Measurements from ENCODE around the gene IL15RA. TPM values are rescaled to one million over a fixed set of nuclear protein-coding genes. Genes with fewer than 3 reads are reported as not detected.

IL15RA gene
- total and polyA plus RNA-seq, 8 donors, result 4.4 to 46.2 (median 6.8) TPM

DNA sequence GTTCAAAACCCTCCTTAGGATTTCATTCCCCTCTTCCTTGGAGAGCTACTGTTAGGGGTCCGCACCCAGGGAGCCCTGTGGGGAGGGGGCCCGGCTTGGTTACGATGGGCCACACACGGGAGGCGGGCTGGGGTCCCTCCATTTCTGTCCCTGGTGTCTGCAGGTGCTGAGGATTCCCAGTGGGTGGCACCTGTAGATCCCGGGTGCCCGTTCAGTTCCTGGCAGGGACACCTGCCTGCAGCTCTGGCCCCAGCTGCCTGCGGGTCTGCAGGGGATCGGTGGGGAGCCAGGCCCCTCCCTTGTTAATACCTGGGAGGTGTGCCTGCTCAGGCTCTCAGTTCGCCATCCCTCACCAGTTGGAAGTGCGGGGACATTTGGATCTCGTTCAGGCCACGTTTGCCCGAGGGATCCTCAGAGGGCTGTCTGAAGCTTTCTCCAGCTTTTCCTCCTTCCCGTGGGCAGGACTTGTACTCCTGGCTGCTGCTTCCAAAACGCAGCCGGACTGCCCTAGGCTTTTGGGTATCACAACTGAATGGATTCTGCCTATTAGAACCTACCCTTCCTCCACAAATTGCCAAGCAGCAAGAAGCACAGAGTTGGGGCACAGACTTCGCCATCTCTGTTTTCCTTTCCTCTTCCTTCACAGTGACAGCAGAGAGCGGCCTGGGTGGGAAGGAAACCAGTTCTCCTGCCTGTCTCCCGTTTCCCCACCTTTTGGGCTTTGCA is 22.3 kb upstream of the IL15RA start:
- H3K4me3 ChIP-seq, result no peak overlapping the region
- H3K4me1 ChIP-seq, result no peaks in the 10 kb centered on the region
- TF ChIP-seq, protein P1, sequence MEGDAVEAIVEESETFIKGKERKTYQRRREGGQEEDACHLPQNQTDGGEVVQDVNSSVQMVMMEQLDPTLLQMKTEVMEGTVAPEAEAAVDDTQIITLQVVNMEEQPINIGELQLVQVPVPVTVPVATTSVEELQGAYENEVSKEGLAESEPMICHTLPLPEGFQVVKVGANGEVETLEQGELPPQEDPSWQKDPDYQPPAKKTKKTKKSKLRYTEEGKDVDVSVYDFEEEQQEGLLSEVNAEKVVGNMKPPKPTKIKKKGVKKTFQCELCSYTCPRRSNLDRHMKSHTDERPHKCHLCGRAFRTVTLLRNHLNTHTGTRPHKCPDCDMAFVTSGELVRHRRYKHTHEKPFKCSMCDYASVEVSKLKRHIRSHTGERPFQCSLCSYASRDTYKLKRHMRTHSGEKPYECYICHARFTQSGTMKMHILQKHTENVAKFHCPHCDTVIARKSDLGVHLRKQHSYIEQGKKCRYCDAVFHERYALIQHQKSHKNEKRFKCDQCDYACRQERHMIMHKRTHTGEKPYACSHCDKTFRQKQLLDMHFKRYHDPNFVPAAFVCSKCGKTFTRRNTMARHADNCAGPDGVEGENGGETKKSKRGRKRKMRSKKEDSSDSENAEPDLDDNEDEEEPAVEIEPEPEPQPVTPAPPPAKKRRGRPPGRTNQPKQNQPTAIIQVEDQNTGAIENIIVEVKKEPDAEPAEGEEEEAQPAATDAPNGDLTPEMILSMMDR (IDR thresholded peaks at IDR 0.05), result no peak
- H3K9me3 ChIP-seq, result no peaks in the 10 kb centered on the region
- intact Hi-C loops (cut with DNase I), result no loop called here
- ATAC-seq (no peak), DNase-seq (no peak)
- H3K36me3 ChIP-seq, result no peaks in the 10 kb centered on the region
- H3K27ac ChIP-seq, result no peak overlapping the region
- peaks cover 0 to 4% of the 10 kb centered on the region in 2 donors for H3K27me3 ChIP-seq

DNA sequence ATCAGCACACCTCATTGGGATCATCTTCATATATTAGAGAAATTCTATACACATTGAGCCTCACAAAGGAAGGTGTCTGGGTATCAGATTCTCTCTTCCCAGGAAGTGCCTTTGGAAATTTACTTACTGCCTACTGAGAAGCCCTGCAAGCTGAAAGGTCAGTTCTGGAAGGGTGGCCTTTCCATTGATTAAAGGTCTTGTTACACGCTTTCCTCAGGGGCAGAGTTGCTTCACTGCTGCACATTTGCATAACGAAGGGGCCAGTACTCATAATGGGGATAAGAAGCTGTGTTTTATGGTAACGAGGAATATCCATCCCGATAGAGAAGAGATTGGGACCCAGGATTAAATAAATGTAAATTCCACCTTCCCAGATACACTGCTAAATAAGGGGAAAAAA is 19.4 kb upstream of the IL15RA start:
- peaks cover 0 to 8% of the 10 kb centered on the region in 2 donors for H3K9me3 ChIP-seq
- H3K36me3 ChIP-seq, result no peaks in the 10 kb centered on the region
- intact Hi-C loops (cut with DNase I), result no loop called here
- H3K27ac ChIP-seq, result no peak overlapping the region
- no peak overlapping the region for H3K4me3 ChIP-seq
- TF ChIP-seq, protein P1 (IDR thresholded peaks at IDR 0.05), result no peak
- no peak for ATAC-seq
- no peaks in the 10 kb centered on the region for H3K4me1 ChIP-seq
- DNase-seq, result no peak
- H3K27me3 ChIP-seq, result peaks cover 0 to 4% of the 10 kb centered on the region in 2 donors

DNA sequence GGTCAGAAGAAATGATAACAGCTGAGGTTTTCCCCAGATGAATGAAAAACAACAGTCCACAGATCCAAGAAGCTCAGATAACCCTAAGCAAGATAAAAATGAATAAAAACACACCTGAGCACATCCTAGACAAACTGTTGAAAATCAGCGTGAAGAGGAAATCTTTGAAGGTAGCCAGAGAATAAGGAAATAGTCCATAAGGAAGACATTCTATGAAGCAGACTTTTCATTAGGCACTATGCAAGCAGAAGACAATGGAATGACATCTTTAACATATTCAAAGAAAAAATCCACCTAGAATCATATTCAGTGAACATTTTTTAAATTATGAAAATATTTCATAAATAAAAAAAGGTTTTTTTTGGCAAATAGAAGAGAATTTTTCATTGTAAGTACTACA is 15.1 kb upstream of the IL15RA start:
- no peak overlapping the region for H3K27ac ChIP-seq
- peaks cover 0 to 12% of the 10 kb centered on the region in 2 donors for H3K9me3 ChIP-seq
- DNase-seq (no peak), ATAC-seq (no peak)
- TF ChIP-seq, protein P1 (IDR thresholded peaks at IDR 0.05), result no peak
- intact Hi-C loops (cut with DNase I), result no loop called here
- H3K4me1 ChIP-seq, result no peaks in the 10 kb centered on the region
- H3K27me3 ChIP-seq, result no peaks in the 10 kb centered on the region
- no peak overlapping the region for H3K4me3 ChIP-seq
- H3K36me3 ChIP-seq, result no peaks in the 10 kb centered on the region

DNA sequence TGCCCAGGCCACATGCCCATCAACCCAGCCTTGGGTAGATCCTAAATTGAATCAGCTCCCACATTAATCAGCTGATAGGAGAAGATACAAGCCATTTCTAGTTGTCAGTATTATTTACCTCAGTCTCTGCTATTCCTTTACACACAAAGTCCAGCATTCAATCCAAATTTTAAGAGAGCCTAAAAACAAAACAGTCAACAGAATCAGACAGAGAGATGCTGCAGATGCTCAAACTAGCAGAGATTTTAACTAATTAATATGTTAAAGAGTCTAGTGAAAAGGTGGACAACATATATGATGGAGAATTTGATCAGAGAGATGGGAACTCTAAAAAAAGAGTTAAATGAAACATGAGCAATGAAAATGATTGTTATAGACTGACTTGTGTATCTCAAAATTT is 14.4 kb upstream of the IL15RA start:
- intact Hi-C loops (cut with DNase I), result no loop called here
- no peak for DNase-seq
- TF ChIP-seq, protein P1 (IDR thresholded peaks at IDR 0.05), result no peak
- no peaks in the 10 kb centered on the region for H3K4me1 ChIP-seq
- no peaks in the 10 kb centered on the region for H3K27me3 ChIP-seq
- H3K9me3 ChIP-seq, result peaks cover 0 to 12% of the 10 kb centered on the region in 2 donors
- no peaks in the 10 kb centered on the region for H3K36me3 ChIP-seq
- no peak for ATAC-seq
- H3K4me3 ChIP-seq, result no peak overlapping the region
- H3K27ac ChIP-seq, result no peak overlapping the region

DNA sequence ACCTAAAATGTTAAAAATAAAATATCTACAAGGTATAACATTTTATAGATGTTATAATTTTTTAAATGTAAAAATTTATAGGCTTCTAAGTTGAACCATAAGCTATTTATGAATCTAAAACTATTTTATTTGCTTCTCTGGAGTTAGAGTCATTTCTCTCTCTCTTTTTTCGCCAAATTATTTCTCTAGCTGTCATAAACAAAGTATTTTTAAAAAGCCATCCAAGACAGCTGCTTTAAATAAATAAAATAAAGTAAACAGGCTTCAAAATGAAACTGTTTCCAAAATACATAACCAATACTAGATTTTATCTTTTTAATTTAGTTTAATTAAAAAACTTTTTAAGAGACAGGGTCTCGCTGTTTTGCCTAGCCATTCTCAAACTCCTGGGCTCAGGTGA is 12.4 kb upstream of the IL15RA start:
- H3K36me3 ChIP-seq, result no peaks in the 10 kb centered on the region
- TF ChIP-seq, protein P1 (IDR thresholded peaks at IDR 0.05), result no peak
- peaks cover 0 to 12% of the 10 kb centered on the region in 2 donors for H3K9me3 ChIP-seq
- ATAC-seq (no peak), DNase-seq (no peak)
- H3K4me1 ChIP-seq, result no peaks in the 10 kb centered on the region
- H3K27ac ChIP-seq, result no peak overlapping the region
- intact Hi-C loops (cut with DNase I), result no loop called here
- no peaks in the 10 kb centered on the region for H3K27me3 ChIP-seq
- H3K4me3 ChIP-seq, result no peak overlapping the region
